CD4-positive, alpha-beta T cell treated with Interleukin-6 for 4 hours (primary cell): ENCODE measurements around the gene SDK2.
"Not testable (repeated sequence)": the region's sequence is repeated elsewhere in the genome, so short reads cannot be mapped to it uniquely, and the experiment has no call there.

ENCODE experiments used
- DNase-seq: peaks from one replicate; pipeline ENCODE4 v3.0.0-alpha.2; 2020; ENCODE audit warnings: mixed read lengths

The SDK2 gene

GRCh38 chr17:73471924-73472323 lies 172.3 kb downstream of the SDK2 start:
- no peak for DNase-seq

DNA sequence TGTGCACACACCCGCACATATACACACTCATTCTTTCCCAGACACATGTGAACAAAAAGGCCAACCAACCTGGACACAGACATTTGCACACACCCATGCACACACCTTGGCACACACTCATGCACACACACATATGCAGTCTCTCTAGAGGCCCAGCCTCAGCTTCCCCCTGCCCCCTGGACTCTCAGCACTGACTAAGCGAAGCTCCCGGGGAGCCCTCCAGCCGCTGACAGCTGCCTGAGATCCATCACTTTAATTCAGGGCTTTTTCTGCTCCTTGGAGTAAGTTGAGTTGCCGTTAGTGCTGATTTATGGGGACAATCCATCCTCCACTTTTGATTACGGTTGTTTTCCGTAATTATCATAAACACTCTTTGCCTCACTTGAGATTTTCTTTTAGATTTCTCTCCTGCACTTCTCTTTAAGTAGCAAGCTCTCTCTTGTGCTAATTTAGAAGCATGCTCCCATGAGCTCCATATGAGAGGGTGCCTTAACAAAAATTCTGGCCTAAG lies 173.9 kb downstream of the SDK2 start:
- DNase-seq: no peak

DNA sequence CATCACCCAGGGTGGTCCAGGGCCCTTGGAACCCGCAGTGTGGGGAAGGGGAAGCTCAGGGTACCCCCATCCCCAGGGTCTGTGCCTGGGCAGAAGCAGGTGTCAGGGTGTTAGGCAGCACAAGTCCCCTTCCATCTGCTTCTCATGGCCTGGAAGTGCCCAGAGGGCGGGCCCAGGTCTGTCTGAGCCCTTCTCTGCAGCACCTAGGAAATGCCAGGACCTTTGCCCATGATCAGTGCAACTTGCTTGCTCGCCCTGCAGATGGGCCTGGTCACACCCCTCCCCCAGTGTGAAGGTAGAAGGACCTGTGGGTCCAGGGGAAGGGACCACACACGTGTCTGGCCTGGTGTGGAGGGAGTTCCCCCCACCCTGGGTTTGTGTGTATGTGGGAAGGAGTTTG lies 174.9 kb downstream of the SDK2 start:
- DNase-seq: no peak

DNA sequence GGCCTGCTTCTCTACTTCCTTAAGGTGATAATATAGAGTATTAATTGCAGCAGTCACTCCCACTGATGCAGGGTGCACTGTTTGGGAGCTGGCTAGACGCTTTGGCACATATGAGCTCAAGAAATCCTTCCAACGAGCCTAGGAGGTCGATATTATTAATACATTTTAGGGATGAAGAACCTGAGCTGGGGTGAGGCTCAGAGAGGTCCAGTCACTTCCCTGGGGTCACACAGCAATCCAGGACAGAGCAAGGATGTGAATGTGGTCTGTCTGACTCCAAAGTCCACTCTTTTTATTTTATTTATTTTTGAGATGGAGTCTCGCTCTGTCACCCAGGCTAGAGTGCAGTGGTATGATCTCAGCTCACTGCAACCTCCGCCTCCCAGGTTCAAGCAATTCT lies 176.0 kb downstream of the SDK2 start:
- DNase-seq: no peak

GRCh38 chr17:73467651-73468050 lies 176.6 kb downstream of the SDK2 start:
- no peak for DNase-seq

DNA sequence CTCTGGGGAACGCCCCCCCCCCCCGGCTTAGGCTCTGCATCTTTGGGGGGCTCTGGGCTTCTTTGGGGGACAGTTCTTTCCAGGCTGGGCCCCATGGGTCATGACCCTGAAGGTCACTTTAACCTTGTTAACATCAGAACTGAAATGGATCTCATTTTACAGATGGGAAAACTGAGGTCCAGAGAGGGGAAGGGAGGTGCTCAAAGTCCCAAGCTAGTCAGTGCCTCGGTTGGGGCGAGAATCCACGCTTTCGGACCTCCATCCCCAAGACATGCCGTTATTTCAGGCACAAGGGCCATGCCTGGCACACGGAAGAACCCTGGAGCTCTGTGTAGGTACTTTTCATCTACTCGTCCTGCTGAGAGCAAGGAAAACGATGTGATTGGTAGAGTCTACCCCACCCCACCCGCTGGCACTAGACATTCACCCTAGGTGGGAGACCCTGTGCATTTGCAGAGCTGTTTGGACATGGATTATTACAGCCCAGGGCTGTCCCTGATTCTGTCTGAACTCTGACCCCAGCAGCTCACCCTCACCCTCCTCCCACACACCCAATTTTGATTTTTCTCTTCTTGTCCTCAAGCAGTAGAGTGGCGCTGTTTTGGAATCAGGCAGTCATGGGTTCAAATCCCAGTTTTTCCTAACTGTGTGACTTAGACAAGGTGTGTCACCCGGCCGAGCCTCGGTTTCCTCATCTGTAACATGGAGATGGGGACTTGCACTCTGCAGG lies 177.4 kb downstream of the SDK2 start:
- DNase-seq: no peak

- no peak for DNase-seq
Observed at GRCh38 chr17:73465953-73466230, 178.4 kb downstream of the SDK2 start.

DNA sequence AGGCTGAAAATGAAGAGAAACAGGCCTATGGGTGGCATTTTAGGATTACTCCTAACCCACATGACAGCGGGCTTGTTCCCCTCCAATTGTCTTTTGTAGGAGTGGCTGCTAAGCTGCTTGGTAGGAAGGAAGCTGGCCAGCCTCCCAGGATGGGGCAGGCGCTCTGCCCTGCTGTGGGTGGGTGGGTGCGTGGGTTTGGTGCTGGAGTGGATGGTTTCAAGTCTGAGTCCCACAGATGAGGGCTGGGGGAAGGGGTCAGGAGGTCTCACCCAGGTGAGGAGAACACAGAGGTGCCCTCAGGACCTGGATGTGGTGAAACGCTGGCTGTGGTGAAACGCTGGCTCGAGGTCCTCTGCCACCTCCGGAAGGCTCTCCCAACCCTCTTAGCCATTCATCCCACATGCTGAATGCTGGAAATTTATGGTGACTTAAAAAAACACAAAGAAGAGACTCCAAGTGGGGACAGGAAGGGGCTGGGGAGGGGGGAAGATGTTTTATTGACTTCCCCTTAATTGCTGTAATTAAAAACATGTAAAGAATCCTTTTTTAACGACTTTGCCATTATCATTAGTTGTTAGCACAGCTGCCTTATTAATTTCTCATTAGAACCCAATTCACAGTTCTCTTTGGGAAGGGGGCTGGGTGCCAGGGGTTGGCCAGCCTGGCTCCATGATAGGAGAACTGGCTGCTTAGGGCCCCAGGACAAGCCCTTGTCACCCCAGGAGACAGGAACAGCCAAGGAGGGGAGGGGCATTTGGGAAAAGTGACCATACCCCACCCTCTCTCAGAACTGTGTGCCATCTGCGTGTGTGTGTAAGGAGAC lies 178.9 kb downstream of the SDK2 start:
- no peak for DNase-seq

DNA sequence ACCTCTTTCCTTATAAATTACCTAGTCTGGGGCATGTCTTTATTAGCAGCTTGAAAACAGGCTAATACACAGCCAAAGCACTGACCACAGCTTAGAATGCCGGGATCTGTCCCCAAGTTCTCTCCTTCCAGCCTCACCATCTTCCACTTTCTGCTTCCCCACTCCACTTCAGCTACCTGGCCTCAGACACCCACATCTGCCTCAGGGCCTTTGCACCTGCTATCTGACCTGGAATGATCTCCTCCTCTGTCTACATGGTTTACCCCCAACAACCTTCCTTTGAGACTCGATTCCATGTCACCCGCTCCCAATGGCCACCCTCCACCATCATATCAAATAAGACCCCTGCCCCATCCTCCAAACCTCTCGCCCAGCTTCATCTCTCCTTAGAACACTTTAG lies 179.8 kb downstream of the SDK2 start:
- no peak for DNase-seq

DNA sequence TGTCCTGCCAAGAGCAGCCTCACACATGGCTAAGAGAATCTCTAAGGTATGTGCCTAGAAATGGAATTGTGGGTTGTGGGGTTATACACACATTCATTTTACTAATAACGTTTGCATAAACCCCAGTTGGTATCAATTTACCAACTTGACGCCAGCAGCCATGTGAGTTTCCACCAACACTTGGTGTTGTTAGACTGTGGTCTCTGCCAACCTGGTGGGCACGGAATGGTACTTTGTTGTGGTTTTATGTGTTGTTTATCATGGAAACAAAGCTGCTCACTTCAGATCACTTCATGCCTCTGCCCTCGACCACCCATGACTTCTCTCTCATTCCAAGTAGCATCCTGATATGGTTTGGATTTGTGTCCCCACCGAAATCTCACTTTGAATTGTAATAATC lies 180.4 kb downstream of the SDK2 start:
- DNase-seq: no peak

GRCh38 chr17:73462823-73463222 lies 181.4 kb downstream of the SDK2 start:
- no peak for DNase-seq

GRCh38 chr17:73459980-73460379 lies 184.3 kb downstream of the SDK2 start:
- no peak for DNase-seq

- no peak for DNase-seq
Observed at GRCh38 chr17:73455767-73456166, 188.5 kb downstream of the SDK2 start.

GRCh38 chr17:73455050-73455687 lies 189.1 kb downstream of the SDK2 start:
- no peak for DNase-seq

DNA sequence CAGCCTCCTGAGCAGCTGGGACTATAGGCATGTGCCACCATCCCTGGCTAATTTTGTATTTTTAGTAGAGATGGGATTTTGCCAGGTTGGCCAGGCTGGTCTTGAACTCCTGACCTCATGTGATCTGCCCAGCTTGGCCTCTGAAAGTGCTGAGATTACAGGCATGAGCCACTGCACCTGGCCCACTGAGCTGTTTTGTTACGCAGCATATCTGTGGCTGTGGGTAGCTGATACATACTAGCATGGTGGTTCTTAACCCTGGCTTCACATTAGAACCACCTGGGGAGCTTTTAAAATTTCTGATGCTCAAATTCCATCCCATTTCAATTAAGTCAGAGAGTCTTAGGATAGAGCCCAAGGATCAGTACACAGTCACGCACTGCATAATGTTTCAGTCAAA lies 190.8 kb downstream of the SDK2 start:
- not testable (repeated sequence) for DNase-seq

DNA sequence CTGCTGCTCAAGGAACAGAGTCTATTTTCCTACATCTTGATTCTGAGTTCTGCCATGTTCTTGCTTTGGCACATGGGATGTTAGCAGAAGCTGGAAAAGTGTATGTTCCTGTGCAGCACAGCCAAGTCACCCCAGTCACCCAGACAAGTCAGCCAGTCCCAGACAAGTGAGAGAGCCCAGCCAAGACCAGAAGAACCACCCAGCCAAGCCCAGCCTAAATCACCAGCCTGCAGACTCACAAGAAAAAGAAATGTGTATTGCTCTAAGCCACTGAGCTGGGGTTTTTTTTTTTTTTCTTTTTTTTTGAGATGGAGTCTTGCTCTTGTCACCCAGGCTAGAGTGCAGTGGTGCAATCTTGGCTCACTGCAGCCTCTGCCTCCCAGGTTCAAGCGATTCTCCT lies 191.2 kb downstream of the SDK2 start:
- no peak for DNase-seq

- no peak for DNase-seq
Observed at GRCh38 chr17:73452009-73452408, 192.2 kb downstream of the SDK2 start.

DNA sequence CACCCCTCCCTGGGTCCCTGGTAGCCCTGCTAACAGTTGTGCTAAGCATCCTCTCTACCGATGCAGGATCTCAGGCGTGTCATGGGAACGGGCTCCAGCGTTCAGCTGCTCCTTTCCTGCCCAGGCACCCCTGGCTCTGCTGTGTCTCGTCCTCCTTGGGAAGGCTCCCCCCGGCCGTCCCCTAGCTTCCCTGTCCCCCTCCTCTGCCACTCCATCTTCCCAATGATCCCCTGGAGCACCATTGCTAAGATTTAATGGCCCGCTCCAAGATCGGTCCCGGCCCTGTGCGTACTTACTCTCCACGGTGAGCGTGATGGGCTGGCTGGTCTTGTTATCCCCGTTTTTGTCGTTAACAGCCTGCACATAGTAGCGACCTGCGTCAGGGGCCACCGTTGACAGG lies 196.9 kb downstream of the SDK2 start:
- no peak for DNase-seq

GRCh38 chr17:73446617-73447016 lies 197.6 kb downstream of the SDK2 start:
- no peak for DNase-seq

GRCh38 chr17:73445466-73445865 lies 198.8 kb downstream of the SDK2 start:
- no peak for DNase-seq

GRCh38 chr17:73444021-73444420 lies 200.2 kb downstream of the SDK2 start:
- no peak for DNase-seq

GRCh38 chr17:73439597-73439996 lies 204.6 kb downstream of the SDK2 start:
- no peak for DNase-seq

DNA sequence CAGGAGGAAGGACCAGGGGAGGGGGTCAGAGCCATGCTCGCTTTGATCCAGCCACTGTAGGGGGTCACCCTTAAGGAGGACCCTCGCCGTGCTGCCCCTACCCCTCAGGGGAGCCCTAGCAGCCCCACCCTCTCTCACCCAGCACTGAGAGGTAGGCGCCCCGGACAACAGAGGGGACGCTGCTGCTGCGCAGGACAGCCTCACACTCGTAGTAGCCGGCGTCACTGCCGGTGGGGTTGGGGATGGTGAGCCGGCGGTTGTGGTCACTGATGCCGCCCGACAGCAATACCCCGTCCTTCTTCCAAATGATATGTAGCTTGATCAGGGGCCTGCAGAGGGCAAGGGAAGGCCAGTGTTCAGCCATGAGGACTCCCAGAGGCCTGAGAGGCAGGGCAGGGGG lies 206.4 kb downstream of the SDK2 start:
- no peak for DNase-seq

GRCh38 chr17:73436954-73437353 lies 207.3 kb downstream of the SDK2 start:
- no peak for DNase-seq
